GM08714 (cell line): ENCODE data around the gene IL1RN.

Experiments
- H3K4me3 ChIP-seq: fragments of 200-500 bp; sonication (Bioruptor generic); 2 replicates; pipeline ENCODE4 v1.5.1; 2014; ENCODE audit warnings: mild to moderate bottlenecking, low read length, inconsistent platforms
- ZNF274 ChIP-seq: IDR thresholded peaks from 2 replicates; pipeline ENCODE4 v1.6.1; 2012; ENCODE audit warnings: mild to moderate bottlenecking, low read depth, low read length

The IL1RN gene

DNA sequence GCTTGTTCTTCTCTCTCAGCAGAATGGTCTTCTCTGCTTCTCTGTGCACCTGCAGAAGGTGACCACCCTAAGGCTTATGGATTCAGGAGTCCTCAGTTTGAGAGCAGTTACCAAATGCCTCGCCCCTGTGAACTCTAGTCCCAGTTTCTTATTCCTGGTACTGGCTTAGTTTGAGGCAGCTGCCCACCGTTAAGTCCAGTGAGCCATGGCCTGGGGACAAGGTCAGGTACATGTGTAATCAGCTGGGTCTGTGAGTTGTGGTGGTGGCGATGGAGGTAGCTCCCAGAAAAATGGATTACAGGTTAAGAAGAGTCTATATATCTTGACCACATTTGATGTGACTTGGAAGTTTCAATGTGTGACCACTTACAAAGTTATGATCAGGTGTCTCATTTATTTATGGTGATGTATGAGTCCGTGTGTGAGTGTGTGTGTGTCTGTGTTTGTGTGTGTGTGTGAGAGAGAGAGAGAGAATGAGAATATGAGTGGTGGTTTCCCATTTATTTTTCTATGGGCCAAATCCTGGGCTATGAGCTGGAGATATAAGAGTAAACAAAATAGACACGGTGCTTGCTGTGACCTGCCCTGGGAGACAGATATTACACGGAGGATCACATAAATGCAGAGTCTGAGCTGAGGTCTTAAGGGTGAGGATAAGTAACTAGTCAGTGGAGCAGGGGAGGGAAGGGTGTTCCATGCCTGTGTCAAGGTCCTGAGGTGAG, 13.0 kb upstream of the IL1RN start:
- no peak overlapping the region for H3K4me3 ChIP-seq
- no peak for TF ChIP-seq ZNF274

DNA sequence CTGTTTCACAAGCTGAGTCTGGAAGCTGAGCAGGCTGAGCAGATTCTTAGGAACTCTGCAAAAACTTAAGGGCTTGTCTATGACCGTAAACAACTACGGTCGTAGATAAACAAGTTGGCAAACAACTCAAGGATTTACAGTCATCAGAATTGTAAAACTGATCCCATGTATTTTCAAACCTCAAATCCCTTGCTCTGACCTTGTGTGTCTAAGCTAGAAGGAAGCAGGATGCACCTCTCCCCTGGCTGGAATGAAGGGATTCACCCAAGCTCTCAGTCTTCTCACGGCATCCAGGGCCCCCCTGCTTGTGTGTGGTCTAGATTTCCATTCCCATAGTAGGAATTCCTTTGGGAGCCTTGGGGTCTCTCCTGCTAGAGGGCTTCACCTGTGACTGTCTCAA, 12.4 kb upstream of the IL1RN start:
- no peak for TF ChIP-seq ZNF274
- H3K4me3 ChIP-seq, result no peak overlapping the region

DNA sequence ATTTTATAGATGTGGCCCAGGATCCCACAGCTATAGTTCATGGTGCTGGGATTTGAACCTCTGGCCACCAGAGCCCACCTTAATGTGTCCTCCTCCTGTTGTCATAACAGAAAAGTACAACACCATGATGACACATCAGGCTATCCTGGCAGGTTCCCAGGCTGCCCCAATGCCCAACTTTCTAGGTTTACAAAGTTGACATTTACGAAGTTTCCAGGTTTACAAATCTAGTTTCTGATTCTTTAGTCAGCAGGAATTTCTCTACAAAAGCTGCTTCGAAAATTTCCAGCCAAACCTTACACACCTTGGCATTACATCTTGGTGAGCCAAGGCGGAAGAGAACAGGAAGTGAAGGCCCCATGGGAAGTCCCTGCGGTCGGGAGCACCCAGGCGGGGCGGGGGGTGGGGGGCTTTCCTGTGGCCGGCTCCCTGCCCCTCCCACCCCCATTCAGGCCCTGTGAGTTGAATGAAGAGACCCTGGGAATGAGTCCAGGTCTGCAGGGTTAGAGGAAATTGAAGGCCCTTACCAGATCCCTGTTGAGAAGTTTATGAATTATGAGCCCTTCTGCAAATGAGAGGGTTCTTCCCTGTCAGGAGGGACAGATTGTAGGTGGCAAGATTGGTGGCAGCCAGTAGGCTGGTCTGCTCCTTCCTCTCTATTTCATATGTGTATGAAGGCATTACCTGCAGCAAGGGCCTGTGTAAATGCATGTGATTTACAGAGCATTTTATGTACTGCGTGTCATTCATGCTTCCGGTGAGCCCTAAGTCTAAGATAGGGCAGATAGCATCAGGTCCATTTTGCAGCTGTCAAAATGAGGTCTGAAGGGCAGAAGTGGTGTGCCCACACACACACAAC, 11.1 kb upstream of the IL1RN start:
- no peak overlapping the region for H3K4me3 ChIP-seq
- no peak for TF ChIP-seq ZNF274

DNA sequence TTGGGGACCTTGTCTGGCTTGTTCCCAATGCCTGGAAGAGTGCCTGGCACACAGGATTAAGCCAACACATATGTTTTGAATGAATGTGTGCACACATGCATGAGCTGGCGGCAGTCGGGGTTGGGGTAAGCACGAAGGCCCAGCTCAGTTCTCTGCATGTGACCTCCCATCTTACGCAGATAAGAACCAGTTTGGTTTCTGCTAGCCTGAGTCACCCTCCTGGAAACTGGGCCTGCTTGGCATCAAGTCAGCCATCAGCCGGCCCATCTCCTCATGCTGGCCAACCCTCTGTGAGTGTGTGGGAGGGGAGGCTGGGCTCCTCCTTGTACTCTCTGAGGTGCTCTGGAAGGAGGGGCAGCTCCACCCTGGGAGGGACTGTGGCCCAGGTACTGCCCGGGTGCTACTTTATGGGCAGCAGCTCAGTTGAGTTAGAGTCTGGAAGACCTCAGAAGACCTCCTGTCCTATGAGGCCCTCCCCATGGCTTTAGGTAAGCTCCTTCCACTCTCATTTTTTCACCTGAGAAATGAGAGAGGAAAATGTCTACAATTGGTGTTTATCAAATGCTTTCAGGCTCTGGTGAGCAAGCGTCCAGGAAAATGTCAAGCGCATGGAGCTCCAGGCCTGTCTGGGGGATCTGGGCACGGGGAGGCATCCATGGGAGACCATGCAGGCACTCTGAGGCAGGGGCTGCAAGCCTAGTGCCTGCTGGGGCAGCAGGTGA, 9.7 kb upstream of the IL1RN start:
- no peak for TF ChIP-seq ZNF274
- no peak overlapping the region for H3K4me3 ChIP-seq

DNA sequence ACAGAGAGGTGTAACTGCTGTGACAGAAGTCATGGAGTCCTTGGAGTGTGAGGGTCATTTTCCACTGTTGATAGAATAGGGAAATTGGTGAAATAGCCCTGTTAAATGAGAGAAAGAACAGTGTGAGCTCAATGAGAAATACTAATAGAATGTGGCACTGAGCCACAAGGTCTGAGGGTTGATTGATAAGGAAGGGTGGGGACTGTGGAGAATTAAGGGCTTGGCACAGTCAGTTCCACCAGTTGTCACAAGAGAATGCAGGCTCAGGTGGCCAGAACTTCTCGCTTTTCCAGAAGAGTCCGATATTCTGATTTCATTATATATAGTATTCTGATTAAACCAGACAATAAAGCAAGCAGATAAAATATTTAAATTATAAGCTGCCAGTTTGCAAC, 9.1 kb upstream of the IL1RN start:
- H3K4me3 ChIP-seq, result no peak overlapping the region
- TF ChIP-seq ZNF274, result no peak

DNA sequence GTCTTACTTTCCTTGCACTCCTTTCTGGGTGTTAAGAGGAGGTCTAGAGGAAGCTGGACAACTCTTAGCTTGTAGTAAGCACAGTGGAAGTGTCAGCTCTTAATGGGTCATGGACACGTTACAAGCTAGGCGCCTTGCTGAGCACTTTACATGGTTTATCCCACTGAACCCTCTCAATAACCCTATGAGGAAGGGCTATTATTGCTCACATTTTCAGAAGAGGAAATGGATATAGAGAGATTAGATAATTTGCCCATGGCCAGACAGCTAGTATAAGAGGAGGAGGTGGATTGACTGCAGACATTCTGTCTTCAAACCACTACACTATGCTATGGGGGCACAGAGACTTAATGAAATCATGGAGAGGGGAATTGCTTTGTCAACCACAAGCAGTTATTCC, 8.3 kb upstream of the IL1RN start:
- no peak for TF ChIP-seq ZNF274
- no peak overlapping the region for H3K4me3 ChIP-seq

DNA sequence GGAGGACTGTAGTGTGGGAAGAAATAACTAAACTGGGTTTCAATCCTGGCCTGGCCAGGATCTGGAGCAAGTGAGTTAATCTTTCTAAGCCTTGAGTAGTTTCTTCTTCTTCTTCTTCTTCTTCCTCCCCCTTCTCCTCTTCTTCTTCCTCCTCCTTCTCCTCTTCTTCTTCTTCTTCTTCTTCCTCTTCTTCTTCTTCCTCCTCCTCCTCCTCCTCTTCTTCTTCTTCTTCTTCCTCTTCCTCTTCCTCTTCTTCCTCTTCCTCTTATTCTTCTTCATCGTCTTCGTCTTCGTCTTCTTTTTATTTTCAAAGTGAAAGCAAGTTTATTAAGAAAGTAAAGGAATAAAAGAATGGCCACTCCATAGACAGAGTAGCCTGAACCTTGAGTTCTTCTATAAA, 6.5 kb upstream of the IL1RN start:
- no peak overlapping the region for H3K4me3 ChIP-seq
- no peak for TF ChIP-seq ZNF274

DNA sequence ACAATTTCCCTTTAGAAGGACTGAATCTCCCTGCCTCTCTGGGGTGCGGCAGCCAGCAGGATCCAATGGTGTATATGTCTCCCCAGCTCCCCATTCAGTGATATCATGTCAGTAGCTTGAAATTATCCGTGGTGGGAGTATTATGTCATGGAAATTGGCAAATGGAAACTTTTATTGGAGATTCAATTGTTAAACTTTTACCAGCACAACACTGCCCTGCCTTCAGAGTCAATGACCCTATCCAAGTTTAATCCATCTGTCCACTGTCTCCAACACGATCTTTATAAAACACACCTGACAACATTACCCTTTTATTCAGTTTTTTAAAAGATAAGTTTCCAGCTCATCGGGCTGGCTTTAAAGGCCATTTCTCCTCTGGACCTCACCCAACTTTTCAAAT, 5.0 kb upstream of the IL1RN start:
- no peak for TF ChIP-seq ZNF274
- H3K4me3 ChIP-seq, result no peak overlapping the region

DNA sequence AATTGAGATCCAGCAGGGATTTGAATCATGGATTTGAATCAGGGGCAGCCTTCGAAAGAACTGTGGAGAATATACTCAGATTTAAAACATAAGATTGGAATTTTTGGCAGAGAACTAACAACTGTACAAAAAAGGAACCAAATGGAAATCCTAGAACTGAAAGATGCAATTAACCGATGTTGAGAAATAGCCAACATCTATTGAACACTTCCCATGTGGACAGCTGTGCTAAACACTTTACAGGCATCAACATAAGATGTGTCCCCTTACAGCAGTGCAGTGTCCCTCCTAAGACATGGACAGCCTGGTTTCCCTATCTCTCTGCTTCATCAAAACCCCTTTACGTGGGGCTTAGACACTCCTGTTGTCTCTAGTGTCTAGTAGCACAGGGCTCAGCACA, 3.7 kb upstream of the IL1RN start:
- H3K4me3 ChIP-seq, result no peak overlapping the region
- no peak for TF ChIP-seq ZNF274

DNA sequence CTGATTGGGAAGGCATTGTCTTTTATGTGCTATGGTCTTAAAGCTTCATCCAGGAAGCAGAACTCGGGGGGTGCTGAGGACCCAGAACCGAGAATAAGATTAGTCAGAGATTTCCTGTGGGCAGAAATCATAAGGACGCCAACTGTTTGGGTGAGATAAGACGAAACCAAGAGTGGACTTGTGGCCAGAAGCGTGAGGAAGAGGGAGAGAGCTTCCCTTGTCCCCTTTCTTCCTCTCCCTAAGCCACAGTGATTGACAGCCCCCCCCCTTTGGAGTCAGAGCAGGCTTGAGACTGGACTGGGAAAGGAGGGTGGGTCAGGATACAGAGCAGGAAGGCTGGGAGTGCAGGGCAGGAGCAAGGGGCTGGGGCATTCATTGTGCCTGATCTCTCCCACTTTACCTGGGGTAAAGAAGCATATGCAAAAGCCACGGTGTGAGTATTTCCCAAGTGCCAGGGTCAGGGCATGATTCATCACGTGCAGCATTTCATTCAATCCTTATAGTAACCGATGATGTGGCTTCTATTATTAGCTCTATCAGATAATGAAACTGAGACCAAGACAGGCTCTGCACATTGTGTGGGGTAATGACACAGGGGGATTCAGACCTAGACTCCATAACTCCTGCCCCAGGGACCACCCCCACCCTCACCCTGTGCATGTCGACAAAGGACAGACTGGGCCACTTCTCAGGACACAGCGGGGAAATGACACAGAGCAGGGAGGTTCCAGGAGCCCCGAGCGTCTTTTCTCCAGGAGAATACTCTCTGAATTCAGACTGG, 3.0 kb upstream of the IL1RN start:
- H3K4me3 ChIP-seq, result no peak overlapping the region; the same call in 1 of the 2 replicates
- no peak for TF ChIP-seq ZNF274

DNA sequence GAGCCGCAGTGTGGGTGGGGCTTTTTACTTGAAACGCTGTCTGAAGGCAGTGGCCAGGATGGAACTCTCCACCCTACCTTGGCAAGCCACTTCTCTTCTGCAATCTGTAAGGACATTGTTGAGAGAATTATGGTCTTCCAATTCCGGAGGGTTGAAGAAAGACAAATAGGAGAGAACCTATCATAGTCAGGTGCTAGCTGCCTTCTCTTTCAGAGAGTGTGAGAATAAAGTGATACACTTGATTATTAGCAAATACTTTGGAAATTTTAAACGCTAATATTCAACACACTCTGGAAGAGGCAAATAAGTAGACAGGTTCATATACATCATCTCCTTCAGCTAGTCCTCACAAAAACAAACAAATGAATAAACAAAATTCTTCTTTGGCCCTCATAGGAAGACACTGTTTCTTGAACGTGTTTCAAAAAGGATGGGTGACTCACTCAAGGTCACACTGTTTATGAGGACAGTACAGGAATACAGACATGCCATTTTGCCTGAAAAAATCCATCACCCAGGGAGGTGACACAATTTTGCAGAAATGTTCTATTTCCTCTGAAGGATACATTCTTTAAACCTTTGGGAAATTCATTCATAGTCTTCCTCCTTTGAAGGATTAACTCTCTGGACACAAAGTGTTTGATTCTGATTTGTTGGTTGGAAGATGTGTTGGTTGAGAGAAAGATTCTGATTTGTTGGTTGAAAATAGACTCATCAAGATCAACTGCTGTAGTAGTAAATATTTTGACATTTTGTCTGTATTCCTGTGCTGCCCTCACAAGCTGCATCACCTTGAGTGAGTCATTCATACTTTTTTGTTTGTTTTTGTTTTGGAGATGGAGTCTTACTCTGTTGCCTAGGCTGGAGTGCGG, 2.2 kb upstream of the IL1RN start:
- TF ChIP-seq ZNF274, result no peak

DNA sequence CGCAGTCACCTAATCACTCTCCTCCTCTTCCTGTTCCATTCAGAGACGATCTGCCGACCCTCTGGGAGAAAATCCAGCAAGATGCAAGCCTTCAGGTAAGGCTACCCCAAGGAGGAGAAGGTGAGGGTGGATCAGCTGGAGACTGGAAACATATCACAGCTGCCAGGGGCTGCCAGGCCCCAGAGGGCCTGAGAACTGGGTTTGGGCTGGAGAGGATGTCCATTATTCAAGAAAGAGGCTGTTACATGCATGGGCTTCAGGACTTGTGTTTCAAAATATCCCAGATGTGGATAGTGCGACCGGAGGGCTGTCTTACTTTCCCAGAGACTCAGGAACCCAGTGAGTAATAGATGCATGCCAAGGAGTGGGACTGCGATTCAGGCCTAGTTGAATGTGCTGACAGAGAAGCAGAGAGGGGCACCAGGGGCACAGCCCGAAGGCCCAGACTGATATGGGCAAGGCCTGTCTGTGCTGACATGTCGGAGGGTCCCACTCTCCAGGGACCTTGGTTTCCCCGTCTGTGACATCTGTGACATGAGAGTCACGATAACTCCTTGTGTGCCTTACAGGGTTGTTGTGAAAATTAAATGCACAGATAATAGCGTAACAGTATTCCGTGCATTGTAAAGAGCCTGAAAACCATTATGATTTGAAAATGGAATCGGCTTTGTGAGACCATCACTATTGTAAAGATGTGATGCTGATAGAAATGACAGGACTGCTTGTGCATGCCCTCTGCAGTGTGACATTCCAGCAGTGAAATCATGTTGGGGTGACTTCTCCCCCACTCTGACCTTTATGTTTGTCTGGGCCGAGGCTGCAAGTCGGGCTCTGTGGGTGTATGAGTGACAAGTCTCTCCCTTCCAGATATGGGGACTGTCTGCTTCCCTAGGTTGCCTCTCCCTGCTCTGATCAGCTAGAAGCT, 510 bp downstream of the IL1RN start:
- no peak for TF ChIP-seq ZNF274
- H3K4me3 ChIP-seq, result no peak overlapping the region

More for the DNA sequence above, 2.2 kb upstream of the IL1RN start:
- H3K4me3 ChIP-seq, result no peak overlapping the region
